ENCODE measurements around the gene IFI35. TPM values are rescaled to one million over a fixed set of nuclear protein-coding genes. Genes with fewer than 3 reads are reported as not detected.

IFI35 gene
- total RNA-seq, 2 donors from 2014 or later, result 3.0 to 5.1 TPM

- Histone ChIP-seq H3K4me3 (ENCODE audit: low read length) (peak within 1 kb of the TSS; percentile 86), H3K27me3 (ENCODE audit: control insufficient read depth, insufficient read depth, low read length, poor library complexity, severe bottlenecking) (no peaks in the 10 kb centered on the region), H3K9ac (ENCODE audit: extremely low read depth, low read length, poor library complexity, severe bottlenecking) (peak within 1 kb of the TSS; percentile 84), H3K36me3 (ENCODE audit: control insufficient read depth, insufficient read depth, low read length) (peaks cover 7% of the 10 kb centered on the region), H3K4me1 (ENCODE audit: control insufficient read depth, insufficient read depth, low read length) (peaks cover 5% of the 10 kb centered on the region), H3K9me3 (ENCODE audit: control insufficient read depth, low read length) (no peaks in the 10 kb centered on the region), H3K27ac (ENCODE audit: low read depth, low read length) (peak within 1 kb of the TSS; percentile 66)
- Mint-ChIP-seq H3K9me3 (no peaks in the 10 kb centered on the region), H3K27me3 (ENCODE audit: insufficient read depth) (no peaks in the 10 kb centered on the region), H3K4me3 (peak within 1 kb of the TSS; percentile 96), H3K36me3 (ENCODE audit: low read depth) (peaks cover 15% of the 10 kb centered on the region), H3K27ac (peak within 1 kb of the TSS; percentile 98), H3K4me1 (peaks cover 20% of the 10 kb centered on the region)
- TF ChIP-seq, protein P1, sequence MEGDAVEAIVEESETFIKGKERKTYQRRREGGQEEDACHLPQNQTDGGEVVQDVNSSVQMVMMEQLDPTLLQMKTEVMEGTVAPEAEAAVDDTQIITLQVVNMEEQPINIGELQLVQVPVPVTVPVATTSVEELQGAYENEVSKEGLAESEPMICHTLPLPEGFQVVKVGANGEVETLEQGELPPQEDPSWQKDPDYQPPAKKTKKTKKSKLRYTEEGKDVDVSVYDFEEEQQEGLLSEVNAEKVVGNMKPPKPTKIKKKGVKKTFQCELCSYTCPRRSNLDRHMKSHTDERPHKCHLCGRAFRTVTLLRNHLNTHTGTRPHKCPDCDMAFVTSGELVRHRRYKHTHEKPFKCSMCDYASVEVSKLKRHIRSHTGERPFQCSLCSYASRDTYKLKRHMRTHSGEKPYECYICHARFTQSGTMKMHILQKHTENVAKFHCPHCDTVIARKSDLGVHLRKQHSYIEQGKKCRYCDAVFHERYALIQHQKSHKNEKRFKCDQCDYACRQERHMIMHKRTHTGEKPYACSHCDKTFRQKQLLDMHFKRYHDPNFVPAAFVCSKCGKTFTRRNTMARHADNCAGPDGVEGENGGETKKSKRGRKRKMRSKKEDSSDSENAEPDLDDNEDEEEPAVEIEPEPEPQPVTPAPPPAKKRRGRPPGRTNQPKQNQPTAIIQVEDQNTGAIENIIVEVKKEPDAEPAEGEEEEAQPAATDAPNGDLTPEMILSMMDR (conservative IDR thresholded peaks at IDR 0.05), result no peak
- WGBS, 2 experiments (ENCODE audit: insufficient coverage in 1 of 2, insufficient read length in 1 of 2), result 34 to 41% methylated on average over 18 to 20 of the region's 21 CpGs
- peak; percentile 91 for DNase-seq
Observed at GRCh38 chr17:42979511-42980273, 26.9 kb upstream of the IFI35 start, which contains the start of gene PTGES3L. TSS of gene PTGES3L (minus strand) at chr17:42980080. CDS start at chr17:42980053, 27 bp downstream.

DNA sequence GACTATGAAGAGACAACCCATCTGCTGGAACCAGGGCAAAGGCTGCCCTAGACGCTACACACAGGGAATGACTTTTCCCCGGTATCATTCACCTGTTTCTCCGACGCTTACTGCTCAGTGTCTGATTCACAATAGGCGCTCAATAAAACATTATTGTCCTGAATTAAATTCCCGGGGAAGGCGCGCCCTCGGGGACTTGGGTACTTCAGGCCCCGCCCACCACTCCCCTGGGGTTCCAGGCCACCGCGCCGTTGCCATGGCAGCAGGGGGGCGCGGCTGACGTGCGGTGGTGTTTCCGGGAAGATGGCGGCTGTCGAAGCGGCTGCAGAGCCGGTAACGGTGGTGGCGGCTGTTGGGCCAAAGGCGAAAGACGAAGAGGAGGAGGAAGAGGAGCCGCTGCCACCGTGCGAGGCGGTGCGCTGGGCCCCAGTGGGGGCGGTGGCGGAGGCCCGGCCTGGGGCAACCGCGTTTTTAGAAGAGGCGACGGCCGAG lies 26.3 kb upstream of the IFI35 start, which contains the start of gene RUNDC1:
Gene RUNDC1, plus strand, starts transcription at position 292 of the 492 bp plus-strand sequence. Its CDS starts 12 bp downstream, at position 304.
- H3K4me3 ChIP-seq (ENCODE audit: low read length), result peak within 1 kb of the TSS; percentile 86
- H3K36me3 ChIP-seq (ENCODE audit: control insufficient read depth, insufficient read depth, low read length), result peaks cover 13% of the 10 kb centered on the region
- peak; percentile 98 for DNase-seq
- TF ChIP-seq, protein P1 (conservative IDR thresholded peaks at IDR 0.05), result no peak
- WGBS, 2 experiments (ENCODE audit: insufficient coverage in 1 of 2, insufficient read length in 1 of 2), result 0 to 3% methylated on average over 8 to 39 of the region's 39 CpGs
- peak within 1 kb of the TSS; percentile 66 for H3K27ac ChIP-seq (ENCODE audit: low read depth, low read length)
- H3K27me3 Mint-ChIP-seq (ENCODE audit: insufficient read depth), result no peaks in the 10 kb centered on the region
- peak within 1 kb of the TSS; percentile 84 for H3K9ac ChIP-seq (ENCODE audit: extremely low read depth, low read length, poor library complexity, severe bottlenecking)
- peaks cover 20% of the 10 kb centered on the region for H3K4me1 Mint-ChIP-seq
- no peaks in the 10 kb centered on the region for H3K9me3 ChIP-seq (ENCODE audit: control insufficient read depth, low read length)
- H3K27me3 ChIP-seq (ENCODE audit: control insufficient read depth, insufficient read depth, low read length, poor library complexity, severe bottlenecking), result no peaks in the 10 kb centered on the region
- H3K9me3 Mint-ChIP-seq, result no peaks in the 10 kb centered on the region
- H3K36me3 Mint-ChIP-seq (ENCODE audit: low read depth), result peaks cover 16% of the 10 kb centered on the region
- H3K4me3 Mint-ChIP-seq, result peak within 1 kb of the TSS; percentile 96
- H3K27ac Mint-ChIP-seq, result peak within 1 kb of the TSS; percentile 98
- H3K4me1 ChIP-seq (ENCODE audit: control insufficient read depth, insufficient read depth, low read length), result peaks cover 5% of the 10 kb centered on the region

GRCh38 chr17:42980766-42981397 lies 25.7 kb upstream of the IFI35 start:
- peaks cover 19% of the 10 kb centered on the region for H3K36me3 ChIP-seq (ENCODE audit: control insufficient read depth, insufficient read depth, low read length)
- H3K27ac ChIP-seq (ENCODE audit: low read depth, low read length), result peak overlapping the region; percentile 51
- no peaks in the 10 kb centered on the region for H3K9me3 ChIP-seq (ENCODE audit: control insufficient read depth, low read length)
- H3K27me3 Mint-ChIP-seq (ENCODE audit: insufficient read depth), result no peaks in the 10 kb centered on the region
- peak overlapping the region; percentile 86 for H3K4me3 ChIP-seq (ENCODE audit: low read length)
- H3K9ac ChIP-seq (ENCODE audit: extremely low read depth, low read length, poor library complexity, severe bottlenecking), result peak overlapping the region; percentile 84
- peaks cover 20% of the 10 kb centered on the region for H3K36me3 Mint-ChIP-seq (ENCODE audit: low read depth)
- peaks cover 20% of the 10 kb centered on the region for H3K4me1 Mint-ChIP-seq
- H3K4me1 ChIP-seq (ENCODE audit: control insufficient read depth, insufficient read depth, low read length), result peaks cover 5% of the 10 kb centered on the region
- no peaks in the 10 kb centered on the region for H3K27me3 ChIP-seq (ENCODE audit: control insufficient read depth, insufficient read depth, low read length, poor library complexity, severe bottlenecking)
- TF ChIP-seq, protein P1 (conservative IDR thresholded peaks at IDR 0.05), result peak; percentile 57
- H3K4me3 Mint-ChIP-seq, result peak overlapping the region; percentile 96
- H3K27ac Mint-ChIP-seq, result peak overlapping the region; percentile 98
- DNase-seq, result peak; percentile 85
- no peaks in the 10 kb centered on the region for H3K9me3 Mint-ChIP-seq
- WGBS, 2 experiments (ENCODE audit: insufficient coverage in 1 of 2, insufficient read length in 1 of 2), result 0 to 2% methylated on average over 42 to 67 of the region's 67 CpGs
